ENCODE measurements around the gene KLHL2. TPM values are rescaled to one million over a fixed set of nuclear protein-coding genes. Genes with fewer than 3 reads are reported as not detected.

The KLHL2 gene
- total RNA-seq, 1 experiment from 2014 or later, result 23.7 TPM

DNA sequence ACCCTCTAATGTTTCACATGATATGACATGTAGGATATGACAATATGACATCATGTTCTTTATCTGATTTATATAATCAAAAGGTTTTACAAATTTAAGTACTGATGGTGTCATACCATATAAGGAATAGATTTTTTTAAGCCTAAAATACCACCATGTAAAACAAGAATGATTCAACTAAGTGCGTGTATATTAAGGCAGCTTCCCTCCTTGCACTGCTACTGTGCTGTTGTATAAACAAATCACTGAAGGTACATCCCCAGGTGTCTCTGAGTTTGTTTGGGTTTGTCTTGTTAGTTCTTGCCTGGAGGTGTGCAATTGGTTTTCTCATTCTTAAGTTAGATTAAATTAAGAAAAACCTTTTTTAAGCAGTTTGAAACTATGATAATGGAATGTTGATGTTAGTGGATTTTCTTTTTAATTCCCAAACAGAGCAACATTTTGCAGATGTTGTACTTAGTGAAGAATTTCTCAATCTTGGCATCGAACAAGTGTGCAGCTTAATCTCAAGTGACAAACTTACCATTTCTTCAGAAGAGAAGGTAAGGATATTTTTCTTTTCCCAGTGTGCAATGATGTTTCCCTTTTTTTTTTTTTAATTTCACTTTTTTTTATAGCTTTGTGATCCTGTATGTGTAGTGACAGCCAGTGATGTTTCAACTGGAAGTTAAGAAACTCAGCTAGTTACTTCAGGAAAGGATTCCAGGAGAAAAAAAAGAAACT lies 86.7 kb downstream of the KLHL2 start:
- no peaks in the 10 kb centered on the region for H3K36me3 ChIP-seq (ENCODE audit: insufficient read depth, low read length, poor library complexity, severe bottlenecking)
- CTCF ChIA-PET, result no interaction called here
- intact Hi-C loops (cut with micrococcal nuclease; ENCODE audit: unreplicated experiment), result no loop called here
- no TSS peak for BruUV-seq (replicated peaks)
- H3K4me3 ChIP-seq (ENCODE audit: low read depth, low read length, poor library complexity, severe bottlenecking), result no peak overlapping the region
- H3K27me3 ChIP-seq (replicated peaks; ENCODE audit: insufficient read depth, low read depth, low read length, poor library complexity), result no peaks in the 10 kb centered on the region
- no peak overlapping the region for H3K27ac ChIP-seq (ENCODE audit: low read depth, low read length, poor library complexity, severe bottlenecking)
- peaks cover 1% of the 10 kb centered on the region for H3K4me1 ChIP-seq (ENCODE audit: insufficient read depth, low read length, poor library complexity, severe bottlenecking)
- no peak for TF ChIP-seq EZH2 (IDR thresholded peaks at IDR 0.05; ENCODE audit: borderline replicate concordance, low read depth, low read length, poor library complexity, severe bottlenecking)
- TF ChIP-seq, protein P1, sequence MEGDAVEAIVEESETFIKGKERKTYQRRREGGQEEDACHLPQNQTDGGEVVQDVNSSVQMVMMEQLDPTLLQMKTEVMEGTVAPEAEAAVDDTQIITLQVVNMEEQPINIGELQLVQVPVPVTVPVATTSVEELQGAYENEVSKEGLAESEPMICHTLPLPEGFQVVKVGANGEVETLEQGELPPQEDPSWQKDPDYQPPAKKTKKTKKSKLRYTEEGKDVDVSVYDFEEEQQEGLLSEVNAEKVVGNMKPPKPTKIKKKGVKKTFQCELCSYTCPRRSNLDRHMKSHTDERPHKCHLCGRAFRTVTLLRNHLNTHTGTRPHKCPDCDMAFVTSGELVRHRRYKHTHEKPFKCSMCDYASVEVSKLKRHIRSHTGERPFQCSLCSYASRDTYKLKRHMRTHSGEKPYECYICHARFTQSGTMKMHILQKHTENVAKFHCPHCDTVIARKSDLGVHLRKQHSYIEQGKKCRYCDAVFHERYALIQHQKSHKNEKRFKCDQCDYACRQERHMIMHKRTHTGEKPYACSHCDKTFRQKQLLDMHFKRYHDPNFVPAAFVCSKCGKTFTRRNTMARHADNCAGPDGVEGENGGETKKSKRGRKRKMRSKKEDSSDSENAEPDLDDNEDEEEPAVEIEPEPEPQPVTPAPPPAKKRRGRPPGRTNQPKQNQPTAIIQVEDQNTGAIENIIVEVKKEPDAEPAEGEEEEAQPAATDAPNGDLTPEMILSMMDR (conservative IDR thresholded peaks at IDR 0.05; ENCODE audit: low read depth, low read length), result no peak
- DNase-seq (ENCODE audit: low spot score), result no peak
- no peaks in the 10 kb centered on the region for H3K9me3 ChIP-seq (ENCODE audit: low read depth, low read length, poor library complexity, severe bottlenecking)
- POLR2A ChIA-PET (ENCODE audit: low non-redundant PET), result no interaction called here

DNA sequence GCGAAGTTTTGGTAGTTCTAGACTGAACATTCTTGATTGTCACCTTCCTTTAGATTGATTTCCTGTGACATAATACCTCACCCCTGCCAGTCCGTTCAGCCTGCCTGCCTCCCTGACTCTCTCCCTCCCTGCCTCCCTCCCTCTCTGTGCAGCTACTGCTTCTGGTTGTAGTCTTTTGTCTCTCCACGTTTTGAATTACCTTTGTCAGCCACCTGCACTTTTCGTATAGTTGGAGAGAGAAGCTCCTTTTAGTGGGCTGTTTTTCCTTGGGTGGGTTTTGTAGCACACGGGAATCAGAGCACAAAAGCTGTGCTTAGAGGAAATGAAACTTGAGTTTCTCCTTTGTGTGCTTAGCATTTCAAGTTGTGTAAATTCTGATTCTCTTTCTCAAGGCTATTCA lies 87.5 kb downstream of the KLHL2 start:
- DNase-seq (ENCODE audit: low spot score), result no peak
- CTCF ChIA-PET, result no interaction called here
- H3K27me3 ChIP-seq (replicated peaks; ENCODE audit: insufficient read depth, low read depth, low read length, poor library complexity), result no peaks in the 10 kb centered on the region
- H3K27ac ChIP-seq (ENCODE audit: low read depth, low read length, poor library complexity, severe bottlenecking), result no peak overlapping the region
- no peak overlapping the region for H3K4me3 ChIP-seq (ENCODE audit: low read depth, low read length, poor library complexity, severe bottlenecking)
- POLR2A ChIA-PET (ENCODE audit: low non-redundant PET), result no interaction called here
- TF ChIP-seq EZH2 (IDR thresholded peaks at IDR 0.05; ENCODE audit: borderline replicate concordance, low read depth, low read length, poor library complexity, severe bottlenecking), result no peak
- TF ChIP-seq, protein P1 (conservative IDR thresholded peaks at IDR 0.05; ENCODE audit: low read depth, low read length), result no peak
- H3K4me1 ChIP-seq (ENCODE audit: insufficient read depth, low read length, poor library complexity, severe bottlenecking), result no peaks in the 10 kb centered on the region
- no peaks in the 10 kb centered on the region for H3K36me3 ChIP-seq (ENCODE audit: insufficient read depth, low read length, poor library complexity, severe bottlenecking)
- BruUV-seq (replicated peaks), result no TSS peak
- intact Hi-C loops (cut with micrococcal nuclease; ENCODE audit: unreplicated experiment), result no loop called here
- H3K9me3 ChIP-seq (ENCODE audit: low read depth, low read length, poor library complexity, severe bottlenecking), result no peaks in the 10 kb centered on the region

DNA sequence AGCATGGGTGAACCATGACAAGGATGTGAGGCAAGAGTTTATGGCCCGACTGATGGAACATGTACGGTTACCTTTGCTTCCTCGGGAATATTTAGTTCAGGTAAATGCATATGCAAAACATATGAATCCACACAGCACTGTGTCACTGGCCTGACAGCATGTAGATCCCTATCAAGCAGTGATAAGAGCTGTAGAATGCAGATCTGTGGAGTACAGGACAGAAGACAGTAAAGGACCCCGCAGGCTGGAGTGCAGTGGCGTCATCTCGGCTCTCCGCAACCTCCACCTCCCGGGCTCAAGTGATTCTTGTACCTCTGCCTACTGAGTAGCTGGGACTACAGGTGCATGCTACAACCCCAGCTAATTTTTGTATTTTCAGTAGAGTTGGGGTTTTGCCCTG lies 90.3 kb downstream of the KLHL2 start:
- DNase-seq (ENCODE audit: low spot score), result no peak
- no peaks in the 10 kb centered on the region for H3K9me3 ChIP-seq (ENCODE audit: low read depth, low read length, poor library complexity, severe bottlenecking)
- ChIA-PET POLR2A (ENCODE audit: low non-redundant PET) (no interaction called here), CTCF (interaction anchor here (0.6 kb wide), 1 partner anchor 788 kb away, joined by 3 read pairs; no protein-coding TSS in a partner anchor)
- no peak for TF ChIP-seq EZH2 (IDR thresholded peaks at IDR 0.05; ENCODE audit: borderline replicate concordance, low read depth, low read length, poor library complexity, severe bottlenecking)
- TF ChIP-seq, protein P1 (conservative IDR thresholded peaks at IDR 0.05; ENCODE audit: low read depth, low read length), result no peak
- H3K36me3 ChIP-seq (ENCODE audit: insufficient read depth, low read length, poor library complexity, severe bottlenecking), result no peaks in the 10 kb centered on the region
- intact Hi-C loops (cut with micrococcal nuclease; ENCODE audit: unreplicated experiment), result no loop called here
- no peaks in the 10 kb centered on the region for H3K27me3 ChIP-seq (replicated peaks; ENCODE audit: insufficient read depth, low read depth, low read length, poor library complexity)
- no peak overlapping the region for H3K27ac ChIP-seq (ENCODE audit: low read depth, low read length, poor library complexity, severe bottlenecking)
- no peak overlapping the region for H3K4me3 ChIP-seq (ENCODE audit: low read depth, low read length, poor library complexity, severe bottlenecking)
- no TSS peak for BruUV-seq (replicated peaks)
- peaks cover 7% of the 10 kb centered on the region for H3K4me1 ChIP-seq (ENCODE audit: insufficient read depth, low read length, poor library complexity, severe bottlenecking)
